Measurements from ENCODE around the gene CX3CL1. TPM values are rescaled to one million over a fixed set of nuclear protein-coding genes. Genes with fewer than 3 reads are reported as not detected.

CX3CL1 gene
- total and polyA plus RNA-seq, 2 of the 13 experiments (the other 11 are each of a cell fraction or from before 2014, with no cell fraction given): 57.3 to 60.8 TPM

DNA sequence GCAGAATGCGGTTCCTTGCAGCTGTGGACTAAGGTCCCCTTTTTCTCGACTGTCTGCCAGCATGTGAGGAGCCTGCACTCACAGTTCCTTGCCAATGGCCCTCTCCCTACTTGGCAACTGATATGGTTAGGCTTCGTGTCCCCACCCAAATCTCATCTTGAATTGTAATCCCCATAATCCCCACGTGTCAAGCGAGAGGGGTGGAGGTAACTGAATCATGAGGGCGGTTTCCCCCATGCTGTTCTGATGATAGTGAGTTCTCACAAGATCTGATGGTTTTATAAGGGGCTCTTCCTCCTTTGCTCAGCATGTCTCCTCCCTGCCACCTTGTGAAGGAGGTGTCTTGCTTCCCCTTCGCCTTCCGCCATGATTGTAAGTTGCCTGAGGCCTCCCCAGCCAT is 55.0 kb downstream of the CX3CL1 start:
- ChIA-PET CTCF (ENCODE audit: low intra/inter-chr PET ratio, low total read pairs) (no interaction called here), POLR2A (no interaction called here)
- BruUV-seq (replicated peaks): no TSS peak
- H3K4me2 ChIP-seq (ENCODE audit: low read depth, low read length): no peak overlapping the region
- H3K4me1 ChIP-seq (ENCODE audit: insufficient read depth, low read length): peaks cover 7% of the 10 kb centered on the region
- H3K9ac ChIP-seq (ENCODE audit: insufficient read depth, low read depth, low read length): no peak overlapping the region
- no peak for FAIRE-seq
- TF ChIP-seq CEBPB (IDR thresholded peaks at IDR 0.05; ENCODE audit: borderline replicate concordance, low read depth, low read length) (no peak), ATF7-NPFF (CRISPR knock-in tag; IDR thresholded peaks at IDR 0.05; ENCODE audit: low read depth) (no peak), ONECUT2 (CRISPR knock-in tag; IDR thresholded peaks at IDR 0.05) (no peak), RBM22 (optimal IDR thresholded peaks at IDR 0.05; ENCODE audit: low read length) (peak; percentile 39), NFYC (CRISPR knock-in tag; IDR thresholded peaks at IDR 0.05) (no peak), NFE2 (CRISPR knock-in tag; IDR thresholded peaks at IDR 0.05) (no peak)
- TF ChIP-seq, protein P1, sequence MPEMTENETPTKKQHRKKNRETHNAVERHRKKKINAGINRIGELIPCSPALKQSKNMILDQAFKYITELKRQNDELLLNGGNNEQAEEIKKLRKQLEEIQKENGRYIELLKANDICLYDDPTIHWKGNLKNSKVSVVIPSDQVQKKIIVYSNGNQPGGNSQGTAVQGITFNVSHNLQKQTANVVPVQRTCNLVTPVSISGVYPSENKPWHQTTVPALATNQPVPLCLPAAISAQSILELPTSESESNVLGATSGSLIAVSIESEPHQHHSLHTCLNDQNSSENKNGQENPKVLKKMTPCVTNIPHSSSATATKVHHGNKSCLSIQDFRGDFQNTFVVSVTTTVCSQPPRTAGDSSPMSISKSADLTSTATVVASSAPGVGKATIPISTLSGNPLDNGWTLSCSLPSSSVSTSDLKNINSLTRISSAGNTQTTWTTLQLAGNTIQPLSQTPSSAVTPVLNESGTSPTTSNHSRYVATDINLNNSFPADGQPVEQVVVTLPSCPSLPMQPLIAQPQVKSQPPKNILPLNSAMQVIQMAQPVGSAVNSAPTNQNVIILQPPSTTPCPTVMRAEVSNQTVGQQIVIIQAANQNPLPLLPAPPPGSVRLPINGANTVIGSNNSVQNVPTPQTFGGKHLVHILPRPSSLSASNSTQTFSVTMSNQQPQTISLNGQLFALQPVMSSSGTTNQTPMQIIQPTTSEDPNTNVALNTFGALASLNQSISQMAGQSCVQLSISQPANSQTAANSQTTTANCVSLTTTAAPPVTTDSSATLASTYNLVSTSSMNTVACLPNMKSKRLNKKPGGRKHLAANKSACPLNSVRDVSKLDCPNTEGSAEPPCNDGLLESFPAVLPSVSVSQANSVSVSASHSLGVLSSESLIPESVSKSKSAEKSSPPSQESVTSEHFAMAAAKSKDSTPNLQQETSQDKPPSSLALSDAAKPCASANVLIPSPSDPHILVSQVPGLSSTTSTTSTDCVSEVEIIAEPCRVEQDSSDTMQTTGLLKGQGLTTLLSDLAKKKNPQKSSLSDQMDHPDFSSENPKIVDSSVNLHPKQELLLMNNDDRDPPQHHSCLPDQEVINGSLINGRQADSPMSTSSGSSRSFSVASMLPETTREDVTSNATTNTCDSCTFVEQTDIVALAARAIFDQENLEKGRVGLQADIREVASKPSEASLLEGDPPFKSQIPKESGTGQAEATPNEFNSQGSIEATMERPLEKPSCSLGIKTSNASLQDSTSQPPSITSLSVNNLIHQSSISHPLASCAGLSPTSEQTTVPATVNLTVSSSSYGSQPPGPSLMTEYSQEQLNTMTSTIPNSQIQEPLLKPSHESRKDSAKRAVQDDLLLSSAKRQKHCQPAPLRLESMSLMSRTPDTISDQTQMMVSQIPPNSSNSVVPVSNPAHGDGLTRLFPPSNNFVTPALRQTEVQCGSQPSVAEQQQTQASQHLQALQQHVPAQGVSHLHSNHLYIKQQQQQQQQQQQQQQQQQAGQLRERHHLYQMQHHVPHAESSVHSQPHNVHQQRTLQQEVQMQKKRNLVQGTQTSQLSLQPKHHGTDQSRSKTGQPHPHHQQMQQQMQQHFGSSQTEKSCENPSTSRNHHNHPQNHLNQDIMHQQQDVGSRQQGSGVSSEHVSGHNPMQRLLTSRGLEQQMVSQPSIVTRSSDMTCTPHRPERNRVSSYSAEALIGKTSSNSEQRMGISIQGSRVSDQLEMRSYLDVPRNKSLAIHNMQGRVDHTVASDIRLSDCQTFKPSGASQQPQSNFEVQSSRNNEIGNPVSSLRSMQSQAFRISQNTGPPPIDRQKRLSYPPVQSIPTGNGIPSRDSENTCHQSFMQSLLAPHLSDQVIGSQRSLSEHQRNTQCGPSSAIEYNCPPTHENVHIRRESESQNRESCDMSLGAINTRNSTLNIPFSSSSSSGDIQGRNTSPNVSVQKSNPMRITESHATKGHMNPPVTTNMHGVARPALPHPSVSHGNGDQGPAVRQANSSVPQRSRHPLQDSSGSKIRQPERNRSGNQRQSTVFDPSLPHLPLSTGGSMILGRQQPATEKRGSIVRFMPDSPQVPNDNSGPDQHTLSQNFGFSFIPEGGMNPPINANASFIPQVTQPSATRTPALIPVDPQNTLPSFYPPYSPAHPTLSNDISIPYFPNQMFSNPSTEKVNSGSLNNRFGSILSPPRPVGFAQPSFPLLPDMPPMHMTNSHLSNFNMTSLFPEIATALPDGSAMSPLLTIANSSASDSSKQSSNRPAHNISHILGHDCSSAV (CRISPR knock-in tag; IDR thresholded peaks at IDR 0.05; ENCODE audit: borderline replicate concordance): no peak
- TF ChIP-seq, protein P2, sequence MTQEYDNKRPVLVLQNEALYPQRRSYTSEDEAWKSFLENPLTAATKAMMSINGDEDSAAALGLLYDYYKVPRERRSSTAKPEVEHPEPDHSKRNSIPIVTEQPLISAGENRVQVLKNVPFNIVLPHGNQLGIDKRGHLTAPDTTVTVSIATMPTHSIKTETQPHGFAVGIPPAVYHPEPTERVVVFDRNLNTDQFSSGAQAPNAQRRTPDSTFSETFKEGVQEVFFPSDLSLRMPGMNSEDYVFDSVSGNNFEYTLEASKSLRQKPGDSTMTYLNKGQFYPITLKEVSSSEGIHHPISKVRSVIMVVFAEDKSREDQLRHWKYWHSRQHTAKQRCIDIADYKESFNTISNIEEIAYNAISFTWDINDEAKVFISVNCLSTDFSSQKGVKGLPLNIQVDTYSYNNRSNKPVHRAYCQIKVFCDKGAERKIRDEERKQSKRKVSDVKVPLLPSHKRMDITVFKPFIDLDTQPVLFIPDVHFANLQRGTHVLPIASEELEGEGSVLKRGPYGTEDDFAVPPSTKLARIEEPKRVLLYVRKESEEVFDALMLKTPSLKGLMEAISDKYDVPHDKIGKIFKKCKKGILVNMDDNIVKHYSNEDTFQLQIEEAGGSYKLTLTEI (CRISPR knock-in tag; conservative IDR thresholded peaks at IDR 0.05): no peak
- TF ChIP-seq, protein P3, sequence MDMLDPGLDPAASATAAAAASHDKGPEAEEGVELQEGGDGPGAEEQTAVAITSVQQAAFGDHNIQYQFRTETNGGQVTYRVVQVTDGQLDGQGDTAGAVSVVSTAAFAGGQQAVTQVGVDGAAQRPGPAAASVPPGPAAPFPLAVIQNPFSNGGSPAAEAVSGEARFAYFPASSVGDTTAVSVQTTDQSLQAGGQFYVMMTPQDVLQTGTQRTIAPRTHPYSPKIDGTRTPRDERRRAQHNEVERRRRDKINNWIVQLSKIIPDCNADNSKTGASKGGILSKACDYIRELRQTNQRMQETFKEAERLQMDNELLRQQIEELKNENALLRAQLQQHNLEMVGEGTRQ (IDR thresholded peaks at IDR 0.05; ENCODE audit: low read depth, low read length): no peak
- TF ChIP-seq, protein P3 (CRISPR knock-in tag; IDR thresholded peaks at IDR 0.05; ENCODE audit: borderline replicate concordance): no peak
- no peak for DNase-seq (ENCODE audit: low spot score)
- no peaks in the 10 kb centered on the region for H3K9me3 ChIP-seq (ENCODE audit: low read length)
- no peak for ATAC-seq
- H2AFZ ChIP-seq (ENCODE audit: low read length): no peak overlapping the region
- H3K79me2 ChIP-seq (ENCODE audit: insufficient read depth, low read length): no peaks in the 10 kb centered on the region
- no peaks in the 10 kb centered on the region for H3K27me3 ChIP-seq (ENCODE audit: control insufficient read depth in 1 of 2, insufficient read depth in 2 of 2, low read length in 2 of 2)
- peaks cover 19 to 48% of the 10 kb centered on the region in 2 experiments for H3K36me3 ChIP-seq (replicated peaks in 1 of 2; ENCODE audit: control insufficient read depth in 1 of 2, insufficient read depth in 2 of 2, low read length in 2 of 2)
- no peak overlapping the region for H3K27ac ChIP-seq (ENCODE audit: extremely low read length, insufficient read depth, low read length)
- intact Hi-C loops (cut with micrococcal nuclease; ENCODE audit: unreplicated experiment) (no loop called here), in situ Hi-C loops (cut with HindIII; ENCODE audit: extremely low pct_ligation_motif_present, low pct_unique_long_range_greater_than_20kb) (no loop called here)
- no peaks in the 10 kb centered on the region for H4K20me1 ChIP-seq (ENCODE audit: insufficient read depth, low read length)
- WGBS (ENCODE audit: low lambda C conversion rate): 100% methylated on average over 8 of the region's 8 CpGs
- no peak overlapping the region for H3K4me3 ChIP-seq (replicated peaks in 1 of 3; ENCODE audit: insufficient read depth in 1 of 3, low read depth in 2 of 3, low read length in 3 of 3)

Measured in HepG2 (cell line).